Measurements from ENCODE around the gene PIGC. TPM values are rescaled to one million over a fixed set of nuclear protein-coding genes. Genes with fewer than 3 reads are reported as not detected.
A peak's percentile ranks its signal among the peaks of the same experiment; 100 is the strongest.

Gene PIGC
- total RNA-seq, 1 donor from 2014 or later, result 20.4 TPM

DNA sequence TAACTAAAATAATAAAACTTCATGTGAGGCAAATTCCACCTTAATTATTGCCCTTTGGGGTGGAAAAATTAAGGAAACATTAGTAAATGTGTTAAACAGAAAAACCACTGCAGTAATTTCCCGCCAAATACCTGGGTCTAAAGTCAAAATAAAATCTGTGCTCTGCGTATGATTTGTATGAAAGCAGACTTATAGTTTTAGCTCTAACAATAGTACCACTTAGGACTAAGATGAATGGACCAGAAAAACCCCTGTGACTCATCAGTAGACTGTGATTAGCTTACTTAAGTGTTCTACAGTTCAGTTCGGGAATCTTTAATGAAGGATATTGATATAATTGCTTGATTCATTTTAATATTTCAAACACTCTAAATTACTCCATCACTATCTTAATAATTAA lies 46.6 kb downstream of the PIGC start:
- H3K4me3 Mint-ChIP-seq, result no peak overlapping the region
- intact Hi-C loops (cut with micrococcal nuclease), result loop anchor here (1.0 to 5.0 kb wide), 2 partner anchors 59 to 260 kb away; no protein-coding TSS in a partner anchor

GRCh38 chr1:172395576-172395975 lies 48.3 kb downstream of the PIGC start:
- intact Hi-C loops (cut with micrococcal nuclease), result loop anchor here (5.0 kb wide), 1 partner anchor 258 kb away; no protein-coding TSS in a partner anchor
- Mint-ChIP-seq H3K4me3 (no peak overlapping the region), H3K27ac (no peak overlapping the region), H3K4me1 (peaks cover 59% of the 10 kb centered on the region), H3K36me3 (ENCODE audit: low read depth) (peaks cover 1% of the 10 kb centered on the region), H3K9me3 (no peaks in the 10 kb centered on the region), H3K27me3 (no peaks in the 10 kb centered on the region)
- no peak for DNase-seq

More for the DNA sequence above, 46.6 kb downstream of the PIGC start:
- no peak overlapping the region for H3K27ac Mint-ChIP-seq
- no peaks in the 10 kb centered on the region for H3K9me3 Mint-ChIP-seq
- no peaks in the 10 kb centered on the region for H3K27me3 Mint-ChIP-seq
- H3K4me1 Mint-ChIP-seq, result peaks cover 55% of the 10 kb centered on the region
- no peaks in the 10 kb centered on the region for H3K36me3 Mint-ChIP-seq (ENCODE audit: low read depth)
- DNase-seq, result no peak

DNA sequence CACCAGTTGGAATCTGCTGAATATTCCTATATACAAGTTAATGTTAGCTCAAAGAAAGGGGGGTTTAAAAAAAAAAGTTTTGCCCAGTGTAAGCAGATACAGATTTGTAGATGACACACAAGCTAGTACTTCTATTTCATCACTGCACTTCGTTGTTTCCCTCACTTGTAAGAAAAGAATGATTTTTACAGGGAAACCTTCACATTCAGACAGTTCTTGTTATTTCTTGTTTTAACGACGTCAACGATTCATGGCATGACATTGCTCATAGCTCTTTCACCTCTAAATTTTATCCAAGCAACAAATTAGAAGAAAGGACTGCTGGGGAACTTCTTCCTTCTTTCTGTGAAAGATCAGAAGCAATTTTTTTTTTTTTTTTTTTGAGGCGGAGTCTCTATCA lies 49.1 kb downstream of the PIGC start:
- peaks cover 55% of the 10 kb centered on the region for H3K4me1 Mint-ChIP-seq

GRCh38 chr1:172394141-172394751 lies 49.6 kb downstream of the PIGC start:
- peaks cover 49% of the 10 kb centered on the region for H3K4me1 Mint-ChIP-seq
- peak overlapping the region; percentile 65 for H3K4me3 Mint-ChIP-seq
- H3K27ac Mint-ChIP-seq, result peak overlapping the region; percentile 85
- H3K27me3 Mint-ChIP-seq, result peaks cover 2% of the 10 kb centered on the region
- peak; percentile 92 for DNase-seq
- intact Hi-C loops (cut with micrococcal nuclease), result loop anchor here (1.0 kb wide), 3 partner anchors 13 to 121 kb away; no protein-coding TSS in a partner anchor
- peaks cover 1% of the 10 kb centered on the region for H3K36me3 Mint-ChIP-seq (ENCODE audit: low read depth)
- no peaks in the 10 kb centered on the region for H3K9me3 Mint-ChIP-seq

More for the DNA sequence above, 49.1 kb downstream of the PIGC start:
- Mint-ChIP-seq H3K36me3 (ENCODE audit: low read depth) (peaks cover 1% of the 10 kb centered on the region), H3K4me3 (peak overlapping the region; percentile 65), H3K9me3 (no peaks in the 10 kb centered on the region), H3K27me3 (peaks cover 2% of the 10 kb centered on the region), H3K27ac (peak overlapping the region; percentile 85)
- intact Hi-C loops (cut with micrococcal nuclease), result loop anchor here (1.0 to 5.0 kb wide), 4 partner anchors 14 to 258 kb away; no protein-coding TSS in a partner anchor
- DNase-seq, result no peak

GRCh38 chr1:172393354-172393753 lies 50.5 kb downstream of the PIGC start:
- H3K36me3 Mint-ChIP-seq (ENCODE audit: low read depth), result peaks cover 1% of the 10 kb centered on the region
- peaks cover 40% of the 10 kb centered on the region for H3K4me1 Mint-ChIP-seq
- peaks cover 2% of the 10 kb centered on the region for H3K27me3 Mint-ChIP-seq
- H3K9me3 Mint-ChIP-seq, result no peaks in the 10 kb centered on the region
- H3K4me3 Mint-ChIP-seq, result no peak overlapping the region
- DNase-seq, result no peak
- intact Hi-C loops (cut with micrococcal nuclease), result no loop called here
- no peak overlapping the region for H3K27ac Mint-ChIP-seq

DNA sequence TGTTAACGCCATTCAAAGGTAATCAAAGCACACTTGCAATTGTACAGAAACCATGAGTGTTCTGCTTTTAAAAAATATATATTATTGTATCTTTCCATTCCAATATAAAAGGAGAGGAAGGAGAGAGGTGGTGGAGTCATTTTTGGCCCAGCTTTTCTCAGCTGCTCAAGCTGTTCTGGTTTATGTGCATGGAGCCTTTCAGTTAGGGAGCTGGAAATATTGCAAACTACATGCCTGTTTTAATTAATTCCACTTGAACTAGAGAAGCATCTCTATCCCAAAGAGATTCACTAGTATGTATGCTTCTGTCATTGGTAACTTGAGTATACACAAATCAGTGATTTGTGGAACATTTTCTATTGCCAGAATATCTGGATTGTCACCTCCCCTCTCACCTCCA lies 51.9 kb downstream of the PIGC start:
- DNase-seq, result no peak
- H3K27ac Mint-ChIP-seq, result no peak overlapping the region
- intact Hi-C loops (cut with micrococcal nuclease), result no loop called here
- peaks cover 1% of the 10 kb centered on the region for H3K36me3 Mint-ChIP-seq (ENCODE audit: low read depth)
- H3K27me3 Mint-ChIP-seq, result peaks cover 2% of the 10 kb centered on the region
- H3K9me3 Mint-ChIP-seq, result no peaks in the 10 kb centered on the region
- peaks cover 33% of the 10 kb centered on the region for H3K4me1 Mint-ChIP-seq
- no peak overlapping the region for H3K4me3 Mint-ChIP-seq

Other genes with a start within 250 kb of the PIGC start
- not detected in 2 replicates for gene C1orf105, start 23.4 kb downstream of the PIGC start, total RNA-seq
- 37.2 and 38.0 TPM in 2 replicates for gene SUCO, start 89.1 kb upstream of the PIGC start, total RNA-seq
- gene FASLG, start 215.0 kb upstream of the PIGC start, total RNA-seq, result 54.4 and 55.9 TPM in 2 replicates